CD4-positive, alpha-beta T cell treated with Interleukin-17A for 4 hours (primary cell): Measurements from ENCODE around the gene AFF1.

ENCODE experiments used
- DNase-seq: peaks from one replicate; pipeline ENCODE4 v3.0.0-alpha.2; 2020; ENCODE audit warnings: mixed read lengths

The AFF1 gene

DNA sequence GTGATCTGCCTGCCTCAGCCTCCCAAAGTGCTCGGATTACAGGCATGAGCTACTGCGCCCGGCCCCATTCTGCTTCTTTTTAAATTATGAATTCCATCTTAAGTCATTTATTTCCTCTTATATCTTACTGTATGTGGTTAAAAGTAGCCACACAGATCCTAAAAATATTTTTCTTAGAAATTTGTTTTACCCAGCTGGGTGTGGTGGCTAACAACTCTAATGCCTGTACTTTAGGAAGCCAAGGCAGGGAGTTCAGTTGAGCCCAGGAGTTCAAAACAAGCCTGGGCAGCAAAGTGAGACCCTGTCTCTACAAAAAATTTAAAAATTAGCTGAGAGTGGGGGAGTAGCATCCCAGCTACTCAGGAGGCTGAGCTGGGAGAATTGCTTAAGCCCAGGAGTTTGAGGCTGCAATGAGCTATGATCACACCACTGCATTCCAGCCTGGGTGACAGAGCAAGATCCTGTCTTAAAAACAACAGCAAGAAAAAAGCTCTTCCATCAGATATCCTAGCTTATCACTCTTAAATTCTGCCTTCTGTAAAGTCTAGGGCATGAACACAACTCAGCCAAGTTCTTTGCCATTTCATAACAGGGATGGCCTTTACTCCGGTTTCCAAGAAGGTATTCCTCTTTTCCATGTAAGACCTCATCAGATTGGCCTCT is 15.1 kb upstream of the AFF1 start:
- DNase-seq = no peak

DNA sequence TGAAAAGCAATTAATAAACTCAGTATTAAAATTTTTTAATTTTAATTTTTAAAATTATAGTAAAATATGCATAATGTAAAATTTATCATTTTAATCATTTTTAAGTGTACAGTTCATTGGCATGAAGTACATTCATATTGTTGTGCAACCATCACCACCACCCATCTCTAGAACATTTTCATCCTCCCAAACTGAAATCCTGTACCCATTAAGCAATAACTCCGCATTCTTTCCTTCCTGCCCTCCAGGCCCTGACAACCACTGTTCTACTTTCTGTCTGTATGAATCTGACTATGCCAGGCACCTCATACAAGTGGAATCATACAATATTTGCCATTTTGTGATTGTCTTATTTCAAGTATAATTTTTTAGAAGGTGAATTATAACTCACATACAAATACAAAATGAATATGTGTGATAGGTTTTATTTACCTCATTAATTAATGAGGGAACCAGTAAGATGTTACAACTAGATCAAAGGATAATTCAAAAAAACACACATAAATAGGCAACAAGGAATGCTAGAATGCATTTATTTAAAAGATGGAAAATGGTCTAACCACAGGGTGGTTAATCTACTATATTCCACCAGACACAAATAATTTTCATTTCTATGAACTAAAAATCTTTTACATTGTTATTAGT is 13.1 kb upstream of the AFF1 start:
- DNase-seq = no peak

- no peak for DNase-seq
These were observed 10.0 kb upstream of the AFF1 start for GRCh38 chr4:86924811-86925210.

GRCh38 chr4:86926435-86927086 is 8.2 kb upstream of the AFF1 start:
- DNase-seq = no peak

DNA sequence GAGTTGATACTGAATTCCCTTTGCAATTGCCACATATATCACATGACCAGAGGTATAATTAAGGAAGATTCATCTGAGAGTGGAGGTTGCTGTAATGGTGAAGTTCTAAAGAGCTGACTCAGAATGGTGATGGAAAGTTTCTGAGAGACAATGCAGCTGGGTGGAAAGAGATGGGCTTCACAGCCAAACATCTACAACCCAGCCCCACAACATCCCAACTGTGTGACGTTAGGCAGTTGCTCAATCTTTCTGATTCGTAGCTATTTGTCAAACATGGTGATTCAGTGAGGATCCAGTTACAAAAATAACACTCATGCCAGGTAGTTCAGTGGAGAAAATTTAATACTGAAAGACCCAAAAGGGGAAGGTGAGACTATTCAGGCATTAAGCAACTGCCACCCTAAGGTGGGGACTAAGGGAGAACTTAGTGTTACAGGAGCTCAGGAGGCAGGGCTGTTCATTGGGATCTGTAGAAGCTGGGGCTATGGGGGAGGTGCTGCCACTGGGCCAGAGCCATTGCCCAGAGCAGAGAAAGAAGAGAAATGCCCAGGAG is 6.9 kb upstream of the AFF1 start:
- DNase-seq = no peak

- DNase-seq = no peak
These were observed 6.2 kb upstream of the AFF1 start for GRCh38 chr4:86928400-86929255.

- peak; percentile 16 for DNase-seq
These were observed 552 bp upstream of the AFF1 start for GRCh38 chr4:86934147-86934770.

GRCh38 chr4:86935566-86935852 is 698 bp downstream of the AFF1 start:
- DNase-seq = peak; percentile 47

DNA sequence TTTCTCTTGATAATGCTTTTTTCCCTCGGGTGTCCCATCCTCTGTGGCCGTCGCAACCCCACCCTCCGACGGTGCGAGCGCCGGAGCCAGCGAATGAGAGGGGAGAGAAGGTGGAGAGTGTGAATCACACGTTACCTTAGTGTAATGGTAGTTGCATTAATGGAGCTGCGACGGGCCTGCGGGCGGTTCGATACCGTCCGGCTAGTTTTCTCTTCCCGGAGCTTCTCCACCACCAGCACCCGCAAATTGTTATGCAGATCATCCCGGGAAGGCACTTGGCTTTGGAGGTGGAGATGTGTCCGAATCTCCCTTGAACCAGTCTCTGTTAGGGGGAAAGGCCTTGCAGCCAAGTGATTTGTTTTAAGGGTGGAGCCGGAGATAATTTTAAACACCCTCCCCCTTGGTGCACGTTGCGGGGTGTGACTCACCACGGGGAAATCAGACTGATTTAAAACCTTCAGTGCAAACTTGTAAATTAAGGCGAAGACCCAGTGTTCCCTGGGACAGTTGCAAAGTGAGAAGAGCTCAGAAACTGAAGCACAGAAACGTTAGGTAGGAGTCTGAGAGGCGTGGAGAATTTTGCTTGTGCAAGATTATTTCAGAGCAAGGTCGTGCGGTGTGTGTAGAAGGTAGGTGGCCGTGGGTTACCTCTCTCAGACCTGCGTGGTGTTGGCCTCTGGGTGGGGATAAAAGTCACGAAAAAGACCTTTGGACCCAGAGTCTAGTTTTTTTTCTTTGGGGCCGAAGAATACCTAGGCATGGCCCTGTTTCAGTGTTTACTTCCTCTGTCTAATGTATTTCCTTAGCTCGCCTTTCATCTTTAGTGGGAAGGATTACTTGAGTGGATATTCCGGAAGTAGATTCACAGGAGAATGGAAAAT is 1.3 kb downstream of the AFF1 start:
- DNase-seq = peak; percentile 81

DNA sequence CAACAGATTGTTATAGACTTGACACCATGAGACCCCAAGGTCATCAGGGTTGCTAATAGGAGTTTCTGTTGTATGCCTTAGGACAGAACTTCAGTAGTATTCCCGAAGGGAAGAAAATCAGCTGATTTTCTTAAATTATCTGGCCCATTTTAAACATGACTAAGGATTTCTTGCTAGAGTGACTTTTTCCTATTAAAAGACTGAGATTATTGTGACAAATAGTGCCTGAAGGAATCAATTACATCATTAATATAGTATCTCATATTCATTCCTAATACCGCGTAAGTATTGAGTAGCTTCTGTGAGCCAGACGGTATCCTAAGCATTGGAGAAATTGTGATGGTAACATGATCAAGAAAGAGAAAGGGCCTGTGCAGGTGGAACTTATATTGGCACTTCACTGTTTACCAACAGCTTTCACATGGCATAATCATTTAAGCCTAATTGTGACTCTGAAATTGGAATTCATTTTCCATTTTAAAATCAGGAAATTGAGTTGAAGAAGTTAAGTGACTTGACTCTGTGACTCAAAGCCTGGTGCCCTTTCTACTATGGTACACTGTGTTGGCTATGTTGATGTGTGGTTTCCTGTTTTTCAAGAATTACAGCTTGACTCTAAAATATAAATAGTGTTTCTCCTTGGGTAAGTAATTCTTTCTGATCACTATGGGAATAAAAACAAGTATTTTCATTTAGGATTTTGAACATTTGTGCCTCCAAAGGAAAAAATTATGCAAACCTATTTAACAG is 4.1 kb downstream of the AFF1 start:
- DNase-seq = peak; percentile 31

DNA sequence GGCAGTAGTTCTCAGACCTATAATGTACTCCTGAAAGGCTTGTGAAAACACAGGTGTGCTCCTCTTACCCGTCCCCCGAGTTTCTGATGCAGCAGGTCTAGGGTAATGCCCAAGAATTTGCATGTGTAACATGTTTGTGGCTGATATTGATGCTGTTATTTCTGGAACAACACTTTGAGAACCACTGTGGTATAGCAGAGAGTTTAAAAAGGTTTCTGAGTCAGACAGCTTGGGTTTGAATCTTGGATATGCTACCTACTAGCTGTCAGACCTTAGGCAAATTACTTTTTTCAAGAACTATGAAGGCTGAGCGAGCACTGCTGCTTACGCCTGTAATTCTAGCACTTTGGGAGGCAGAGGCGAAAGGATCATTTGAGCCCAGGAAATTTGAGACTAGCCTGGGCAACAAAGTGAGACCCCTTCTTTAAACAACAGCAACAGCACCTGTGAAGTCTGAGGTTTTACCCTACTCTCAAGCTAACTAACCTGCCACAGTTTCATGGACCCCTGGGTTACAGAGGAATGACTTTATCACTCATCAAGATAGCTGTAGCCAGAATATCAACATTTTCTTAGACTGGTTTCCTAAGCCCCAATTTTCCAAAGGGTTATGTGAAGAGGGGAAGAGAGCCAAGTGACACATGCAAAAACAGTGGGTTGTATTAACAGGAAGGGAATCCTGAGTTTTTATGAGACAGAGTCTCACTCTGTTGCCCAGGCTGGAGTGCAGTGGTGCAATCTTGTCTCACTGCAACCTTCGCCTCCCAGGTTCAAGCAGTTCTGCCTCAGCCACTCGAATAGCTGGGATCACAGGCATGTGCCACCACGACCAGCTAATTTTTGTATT is 5.1 kb downstream of the AFF1 start:
- DNase-seq = peak; percentile 40

- DNase-seq = no peak
These were observed 6.2 kb downstream of the AFF1 start for GRCh38 chr4:86940920-86941460.

DNA sequence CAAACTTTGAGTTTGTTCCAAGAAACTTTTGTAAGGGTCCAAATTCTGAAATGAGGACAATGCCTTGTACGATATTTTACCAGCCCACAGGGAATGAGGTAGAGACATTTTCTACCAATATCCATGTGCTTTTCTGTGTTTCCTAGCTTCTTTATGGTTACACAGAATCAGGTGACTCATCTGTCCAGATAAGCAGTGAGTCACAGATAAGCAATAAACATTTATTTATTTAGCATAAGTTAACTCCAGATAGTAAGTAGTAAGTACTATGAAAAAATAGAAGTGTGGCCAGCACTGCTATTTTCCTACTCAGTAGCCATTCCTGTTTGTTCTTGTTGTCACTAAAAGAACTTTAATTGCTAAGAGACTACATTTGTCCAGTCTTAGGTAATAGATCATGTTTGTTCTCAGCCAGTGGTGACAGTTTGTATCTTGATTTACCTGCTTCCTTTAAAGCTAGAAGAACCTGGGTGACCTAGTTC is 7.4 kb downstream of the AFF1 start:
- DNase-seq = no peak

- no peak for DNase-seq
These were observed 10.4 kb downstream of the AFF1 start for GRCh38 chr4:86944964-86945781.

- DNase-seq = no peak
These were observed 12.2 kb downstream of the AFF1 start for GRCh38 chr4:86946868-86947500.

DNA sequence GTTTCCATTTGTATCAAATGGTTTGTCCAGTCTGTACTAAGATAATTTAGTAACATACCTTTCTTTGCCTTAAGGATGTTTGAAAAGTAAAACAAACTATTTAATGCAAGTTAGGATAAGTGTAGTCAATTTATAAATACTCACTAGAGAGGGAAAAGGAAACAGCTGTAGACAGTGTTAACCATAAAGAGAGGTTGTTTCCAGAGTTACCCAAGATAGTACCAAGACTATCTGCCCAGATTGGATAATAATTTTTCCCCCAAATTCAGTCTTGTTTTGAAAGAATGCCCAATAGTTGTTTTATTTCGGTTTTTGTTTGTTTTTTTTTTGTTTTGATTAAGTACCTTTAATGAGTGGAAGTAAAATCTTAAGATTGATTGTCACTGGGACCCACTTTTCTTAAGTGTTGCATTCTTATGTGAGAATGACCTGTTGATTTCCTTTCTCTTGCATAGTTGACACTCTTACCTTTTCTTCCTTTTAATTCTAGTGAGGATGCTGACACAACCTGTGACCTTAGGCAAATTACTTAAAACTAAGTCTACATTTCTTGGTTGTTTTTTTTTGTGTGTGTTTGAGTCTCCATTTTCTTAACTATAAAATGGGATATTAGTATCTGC is 12.8 kb downstream of the AFF1 start:
- DNase-seq = no peak

DNA sequence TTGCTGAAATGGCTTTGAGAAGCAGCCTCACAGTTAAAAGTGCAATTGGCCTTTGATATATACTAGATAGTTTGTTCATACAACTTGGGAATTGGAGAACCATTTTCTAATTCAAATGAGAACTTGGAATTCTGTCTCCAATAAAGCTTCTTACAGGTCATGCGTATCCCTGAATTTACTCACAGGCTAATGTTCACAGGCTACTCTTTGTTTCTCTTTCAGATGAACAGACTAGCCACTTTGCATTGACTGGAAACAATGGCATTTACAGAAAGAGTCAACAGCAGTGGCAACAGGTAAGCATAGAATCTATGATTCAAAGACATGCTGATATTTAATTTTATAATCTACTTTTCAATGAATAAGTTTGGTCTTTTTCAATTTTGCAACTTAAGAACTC is 13.5 kb downstream of the AFF1 start:
- no peak for DNase-seq
